ENCODE measurements around the gene GLYATL3.

DNA sequence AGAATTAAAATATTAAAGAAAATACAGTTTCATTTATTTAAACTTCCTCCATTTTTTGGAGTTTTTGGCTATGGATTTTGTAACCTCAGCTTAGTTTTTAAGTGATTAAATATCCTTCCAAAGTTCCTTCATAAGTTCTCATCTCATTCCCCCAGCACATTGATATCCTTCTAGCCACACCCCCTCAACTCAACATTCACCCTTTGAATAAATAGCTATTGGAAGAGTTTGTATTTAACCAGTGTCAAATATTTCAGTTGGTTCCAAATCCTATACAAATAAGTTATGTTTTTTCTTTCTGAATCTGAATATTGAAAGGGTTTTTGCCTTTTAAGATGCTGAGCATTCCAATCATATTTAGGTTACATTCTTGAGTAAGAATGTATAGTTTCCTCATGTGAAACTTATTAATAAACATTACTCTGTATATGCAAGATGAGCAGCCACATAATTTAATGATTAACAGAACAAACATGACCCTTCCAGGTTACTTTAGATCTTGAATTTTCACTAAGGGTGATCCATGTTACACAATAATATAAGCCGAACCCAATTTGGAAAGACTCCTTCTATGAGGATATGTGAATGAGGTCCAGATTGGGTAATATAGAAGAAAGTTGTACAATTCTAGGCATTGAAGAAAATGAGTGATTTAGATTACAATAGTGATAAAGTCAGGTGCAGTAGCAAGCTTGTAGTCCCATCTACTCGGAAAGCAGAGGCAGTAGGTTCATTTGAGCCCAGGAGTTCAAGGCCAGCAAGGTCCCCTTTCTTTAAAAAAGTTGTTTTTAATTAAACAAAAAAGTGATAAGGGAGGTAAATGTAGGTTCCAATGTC is 13.6 kb downstream of the GLYATL3 start:
- TF ChIP-seq GATA3 (IDR thresholded peaks at IDR 0.05; ENCODE audit: low read depth, low read length) (no peak), GATA2 (IDR thresholded peaks at IDR 0.05; ENCODE audit: low read depth, low read length) (no peak)

Data from SH-SY5Y (cell line).